Fibroblast of lung (primary cell): Measurements from ENCODE around the gene SLC34A1.

Experiments
- CTCF ChIP-seq, 2 donors: IDR thresholded peaks in 1 of 2; conservative IDR thresholded peaks in 1 of 2; 1 replicate in 1 of 2; 2 replicates in 1 of 2; pipeline ENCODE4 v1.5.1; 2011 to 2012; ENCODE audit warnings: low read length in 2 of 2, control low read depth in 1 of 2, inconsistent platforms in 1 of 2, low read depth in 1 of 2, mild to moderate bottlenecking in 1 of 2
- EZH2 ChIP-seq: IDR thresholded peaks from 2 replicates; pipeline ENCODE4 v1.5.1; 2012; ENCODE audit warnings: low read length, control low read depth, mild to moderate bottlenecking; ENCODE audit errors: missing control alignments

GRCh38 chr5:177356746-177357145 lies 27.5 kb upstream of the SLC34A1 start:
- TF ChIP-seq CTCF (conservative IDR thresholded peaks at IDR 0.05 in 1 of 2, IDR thresholded peaks at IDR 0.05 in 1 of 2; ENCODE audit: low read depth in 1 of 2, low read length in 2 of 2) (no peak), EZH2 (peak; percentile 17)
